GM12878 (cell line): ENCODE data around the gene ZNF32. TPM values are rescaled to one million over a fixed set of nuclear protein-coding genes. Genes with fewer than 3 reads are reported as not detected.

Source experiments
- ATAC-seq: fragments of 200-7000 bp; cut with Tn5 transposase; 3 replicates; pipeline ENCODE4 v1.9.1; 2020; ENCODE audit warnings: mild to moderate bottlenecking, moderate library complexity
- BruUV-seq: library from RNA; stranded (reverse); fragments of 400-500 nt; replicated peaks from 2 replicates; lab custom pipeline; 2021; lab: Mats Ljungman, UMichigan
- CTCF ChIA-PET: fragments of 300-600 bp; sonication (Branson Sonifier 250); formaldehyde crosslinking; extraction: SDS; loops from one replicate; lab custom pipeline; 2021; ENCODE audit warnings: inconsistent platforms; lab: Yijun Ruan, JAX
- POLR2A ChIA-PET: fragments of 350-600 bp; formaldehyde crosslinking; extraction: SDS; loops from one replicate; lab custom pipeline; 2021; ENCODE audit warnings: inconsistent platforms; lab: Charles Lee
- RAD21 ChIA-PET: fragments of 300-600 bp; sonication (Branson Sonifier 250); formaldehyde crosslinking; loops from one replicate; lab custom pipeline; 2023; ENCODE audit warnings: antibody characterized with exemption; ENCODE audit not compliant: unreplicated experiment; lab: Charles Lee
- SMC1A ChIA-PET: fragments of 300-600 bp; sonication (Branson Sonifier 250); formaldehyde crosslinking; loops from one replicate; lab custom pipeline; 2023; ENCODE audit not compliant: unreplicated experiment, uncharacterized antibody; lab: Charles Lee
- DNase-seq: peaks from one replicate; pipeline ENCODE4 v3.0.0-alpha.2; 2011; ENCODE audit warnings: low read depth, low spot score
- FAIRE-seq: peaks from 3 replicates; lab custom pipeline; 2011; peaks lifted over from hg19 to GRCh38; lab: Jason Lieb, UNC
- H2AFZ ChIP-seq: 2 replicates; pipeline ENCODE4 v1.6.0; 2011; ENCODE audit warnings: low read depth, low read length, control low read depth; ENCODE audit not compliant: control insufficient read depth
- H3K27ac ChIP-seq: 2 replicates; pipeline ENCODE4 v1.5.1; 2011; ENCODE audit warnings: control low read depth; ENCODE audit not compliant: control insufficient read depth, insufficient read depth
- H3K27me3 ChIP-seq, 2 experiments: replicated peaks in 1 of 2; 2 replicates each; pipeline versions ENCODE4 v1.6.0 to v1.6.1; 2011; ENCODE audit warnings: low read length in 1 of 2; ENCODE audit not compliant: control insufficient read depth in 2 of 2, insufficient read depth in 2 of 2
- H3K36me3 ChIP-seq, 2 experiments: 2 replicates each; pipeline ENCODE4 v1.5.1; 2011; ENCODE audit warnings: low read length in 1 of 2; ENCODE audit not compliant: control insufficient read depth in 2 of 2, insufficient read depth in 2 of 2
- H3K4me1 ChIP-seq: 2 replicates; pipeline ENCODE4 v1.6.1; 2011; ENCODE audit warnings: mild to moderate bottlenecking, low read length, moderate library complexity, mixed read lengths; ENCODE audit not compliant: control insufficient read depth, insufficient read depth
- H3K4me2 ChIP-seq: 2 replicates; pipeline ENCODE4 v1.6.0; 2011; ENCODE audit warnings: control low read depth; ENCODE audit not compliant: control insufficient read depth, insufficient read depth
- H3K4me3 ChIP-seq: fragments of 200-600 bp; sonication (generic); 2 replicates; pipeline ENCODE4 v1.5.1; 2016
- H3K79me2 ChIP-seq: 2 replicates; pipeline ENCODE4 v1.6.0; 2011; ENCODE audit warnings: low read length; ENCODE audit not compliant: control insufficient read depth, insufficient read depth
- H3K9ac ChIP-seq: 2 replicates; pipeline ENCODE4 v1.8.0; 2011; ENCODE audit warnings: low read length, control low read depth, mixed read lengths; ENCODE audit not compliant: control insufficient read depth, insufficient read depth
- H3K9me3 ChIP-seq: replicated peaks from 3 replicates; pipeline ENCODE4 v1.5.1; 2011; ENCODE audit warnings: mild to moderate bottlenecking, low read length; ENCODE audit not compliant: control insufficient read depth, insufficient read depth
- H4K20me1 ChIP-seq: 2 replicates; pipeline ENCODE4 v1.6.0; 2011; ENCODE audit not compliant: control insufficient read depth, insufficient read depth
- CBX3 ChIP-seq: fragments of 200-600 bp; sonication (generic); IDR thresholded peaks from 2 replicates; pipeline ENCODE4 v1.6.1; 2016; ENCODE audit warnings: low read depth, borderline replicate concordance
- E2F4 ChIP-seq: IDR thresholded peaks from 2 replicates; pipeline ENCODE4 v1.6.1; 2012; ENCODE audit warnings: low read depth, low read length, improper control_type of control experiment
- EED ChIP-seq: sonication (generic); IDR thresholded peaks from 2 replicates; pipeline ENCODE4 v1.6.1; 2016; ENCODE audit warnings: antibody characterized with exemption, low read depth
- FOS ChIP-seq: IDR thresholded peaks from 3 replicates; pipeline ENCODE4 v1.6.1; 2011; ENCODE audit warnings: borderline replicate concordance; ENCODE audit not compliant: insufficient read length; ENCODE audit errors: extremely low read depth
- GATAD2B ChIP-seq: fragments of 450-650 bp; conservative IDR thresholded peaks from 2 replicates; pipeline ENCODE4 v1.6.1; 2017; ENCODE audit warnings: low read depth, mild to moderate bottlenecking, moderate library complexity
- HCFC1 ChIP-seq: fragments of 150-350 bp; IDR thresholded peaks from 2 replicates; pipeline ENCODE4 v1.6.1; 2014; ENCODE audit warnings: low read length
- JUNB ChIP-seq: IDR thresholded peaks from 2 replicates; pipeline ENCODE4 v1.6.1; 2016; ENCODE audit warnings: antibody characterized with exemption, mild to moderate bottlenecking
- JUND ChIP-seq: IDR thresholded peaks from 2 replicates; pipeline ENCODE4 v1.6.1; 2012; ENCODE audit warnings: low read depth, mild to moderate bottlenecking, low read length, improper control_type of control experiment, moderate library complexity
- MTA2 ChIP-seq: fragments of 450-650 bp; IDR thresholded peaks from 2 replicates; pipeline ENCODE4 v1.6.1; 2016; ENCODE audit warnings: low read depth, mild to moderate bottlenecking, moderate library complexity
- POLR2AphosphoS2 ChIP-seq: IDR thresholded peaks from 2 replicates; pipeline ENCODE4 v1.6.1; 2011; ENCODE audit warnings: low read depth, mild to moderate bottlenecking, low read length, improper control_type of control experiment, moderate library complexity
- SMC3 ChIP-seq: IDR thresholded peaks from 2 replicates; pipeline ENCODE4 v1.6.1; 2011; ENCODE audit warnings: low read length, improper control_type of control experiment, borderline replicate concordance
- STAT1 ChIP-seq: fragments of 450-650 bp; conservative IDR thresholded peaks from 2 replicates; pipeline ENCODE4 v1.6.1; 2014; ENCODE audit warnings: antibody characterized with exemption, mild to moderate bottlenecking
- SUPT20H ChIP-seq: IDR thresholded peaks from 2 replicates; pipeline ENCODE4 v1.6.1; 2011; ENCODE audit warnings: low read depth, mild to moderate bottlenecking, low read length, moderate library complexity, borderline replicate concordance; ENCODE audit not compliant: control insufficient read depth
- TARDBP ChIP-seq: IDR thresholded peaks from 2 replicates; pipeline ENCODE4 v1.6.1; 2016; ENCODE audit warnings: borderline replicate concordance
- WRNIP1 ChIP-seq: IDR thresholded peaks from 2 replicates; pipeline ENCODE4 v1.6.1; 2011; ENCODE audit warnings: low read depth, low read length, improper control_type of control experiment, borderline replicate concordance
- ZNF217 ChIP-seq: fragments of 450-650 bp; IDR thresholded peaks from 2 replicates; pipeline ENCODE4 v1.6.1; 2017; ENCODE audit warnings: antibody characterized with exemption, mild to moderate bottlenecking
- ZZZ3 ChIP-seq: IDR thresholded peaks from 2 replicates; pipeline ENCODE4 v1.6.1; 2011; ENCODE audit warnings: low read depth; ENCODE audit not compliant: control insufficient read depth, insufficient read length
- WGBS: methylation state at CpG from one replicate; pipeline ENCODE4 v1.1.6; 2016; ENCODE audit warnings: low lambda C conversion rate; ENCODE audit not compliant: insufficient replicate concordance, insufficient coverage; ENCODE audit errors: missing lambda C conversion rate; 5-methylcytosine and 5-hydroxymethylcytosine counted together
- in situ Hi-C: fragments of 300-500 bp; cut with MboI; formaldehyde crosslinking; loops from 9 replicates; pipeline ENCODE4 v1.14.3; 2018; ENCODE audit warnings: mixed read lengths
- intact Hi-C: fragments of 100-400 bp; cut with micrococcal nuclease; formaldehyde crosslinking; loops from one replicate; pipeline ENCODE4 v1.14.2; 2022; ENCODE audit not compliant: unreplicated experiment
- polyA plus RNA-seq, 11 experiments: library from polyadenylated mRNA; depleted of rRNA in 4 of 11; unstranded in 6 of 11; stranded (reverse) in 5 of 11; fragments of >200 nt; fragmentation: Nextera tagmentation in 4 of 11; fragmentation: Illumina TruSeq in 1 of 11; extraction: Ambion mirVana in 4 of 11; extraction: Trizol in 1 of 11; gene quantifications; 1 replicate in 1 of 11; 2 replicates in 10 of 11; pipeline versions ENCODE4 v1.2.1 to v1.2.3, GENCODE V29; 2011 to 2016; ENCODE audit warnings: inconsistent platforms in 2 of 11, missing spikeins in 2 of 11, low read depth in 1 of 11
- total RNA-seq, 4 experiments: library from RNA; depleted of rRNA in 3 of 4; stranded (reverse); fragments of >200 nt in 3 of 4; fragmentation: Illumina TruSeq in 1 of 4; extraction: Trizol in 1 of 4; gene quantifications; 2 replicates each; pipeline versions ENCODE4 v1.2.1 to v1.2.3, GENCODE V29; 2013 to 2021

ZNF32 gene
- total and polyA plus RNA-seq, 10 of the 15 experiments (the other 5 are each of a cell fraction or from before 2014, with no cell fraction given) = 1.9 to 23.0 (median 3.4) TPM

DNA sequence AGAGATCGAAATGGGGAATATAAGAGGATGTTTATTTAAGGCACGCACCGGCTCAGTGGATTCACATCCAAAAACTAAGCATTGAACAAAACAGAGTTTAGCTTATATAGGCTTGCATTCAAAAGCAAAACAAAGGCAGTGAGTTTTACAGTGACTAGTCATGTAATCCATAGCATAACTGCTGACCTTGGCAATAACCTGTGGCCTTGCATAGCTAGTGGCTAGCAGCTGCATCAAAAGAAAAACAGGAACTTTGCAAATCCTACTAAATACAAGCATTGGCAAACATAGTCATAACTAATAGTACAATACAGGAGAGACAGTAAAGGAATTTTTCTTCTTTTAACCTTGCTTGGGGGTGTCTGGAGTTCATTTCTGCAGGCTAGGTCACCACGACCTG is 52.1 kb downstream of the ZNF32 start:
- TF ChIP-seq ZZZ3 = no peak
- TF ChIP-seq HCFC1 = no peak
- peaks cover 23% of the 10 kb centered on the region for H3K4me1 ChIP-seq
- H3K9me3 ChIP-seq = peaks cover 6% of the 10 kb centered on the region; the same call in 2 of the 3 replicates
- no peak overlapping the region for H3K4me3 ChIP-seq
- DNase-seq (no peak), ATAC-seq (no peak), FAIRE-seq (no peak)
- no peaks in the 10 kb centered on the region for H3K79me2 ChIP-seq
- H3K9ac ChIP-seq = no peak overlapping the region
- POLR2A ChIA-PET = no interaction called here
- H4K20me1 ChIP-seq = no peaks in the 10 kb centered on the region
- H2AFZ ChIP-seq = no peak overlapping the region
- H3K27ac ChIP-seq = peak overlapping the region; percentile 91; the same call in 1 of the 2 replicates
- in situ Hi-C loops (no loop called here), intact Hi-C loops (loop anchor here (5.0 kb wide), 1 partner anchor 189 kb away; the partner anchor contains the start of gene HNRNPF)
- RAD21 ChIA-PET = interaction anchor here (0.5 kb wide), 1 partner anchor 131 kb away, joined by 4 read pairs; no protein-coding TSS in a partner anchor
- peak overlapping the region; percentile 67; the same call in 1 of the 2 replicates for H3K4me2 ChIP-seq
- CTCF ChIA-PET = no interaction called here
- SMC1A ChIA-PET = interaction anchor here (0.7 to 2.1 kb wide), 2 partner anchors 10 to 23 kb away, joined by 3 to 18 read pairs; partner anchors contain the start of gene ZNF485
- no TSS peak for BruUV-seq
- no peaks in the 10 kb centered on the region for H3K27me3 ChIP-seq
- 84% methylated on average over 4 of the region's 4 CpGs for WGBS
- no peaks in the 10 kb centered on the region for H3K36me3 ChIP-seq

GRCh38 chr10:43595739-43596298 is 52.9 kb downstream of the ZNF32 start:
- Histone ChIP-seq H3K4me2 (peak overlapping the region; percentile 67), H2AFZ (peak overlapping the region; percentile 65), H3K4me1 (peaks cover 23% of the 10 kb centered on the region), H3K27ac (peak overlapping the region; percentile 91), H4K20me1 (no peaks in the 10 kb centered on the region), H3K9ac (peak overlapping the region; percentile 56), H3K9me3 (peaks cover 8% of the 10 kb centered on the region), H3K4me3 (peak overlapping the region; percentile 60; the same call in 1 of the 2 replicates), H3K27me3 (no peaks in the 10 kb centered on the region), H3K36me3 (no peaks in the 10 kb centered on the region), H3K79me2 (no peaks in the 10 kb centered on the region)
- in situ Hi-C loops = no loop called here
- FAIRE-seq (peak; percentile 91), ATAC-seq (peak; percentile 80), DNase-seq (peak; percentile 78)
- ChIA-PET CTCF (interaction anchor here (1.0 to 1.5 kb wide), 4 partner anchors 8 to 75 kb away, joined by 3 to 4 read pairs (median 3); no protein-coding TSS in a partner anchor), RAD21 (interaction anchor here (1.3 to 1.4 kb wide), 2 partner anchors 12 to 53 kb away, joined by 4 read pairs; partner anchors contain the start of gene ZNF32), POLR2A (interaction anchor here (0.7 to 1.0 kb wide), 2 partner anchors 10 to 54 kb away, joined by 3 read pairs; partner anchors contain the start of gene ZNF485), SMC1A (interaction anchor here (0.7 to 2.5 kb wide), 4 partner anchors 11 to 53 kb away, joined by 3 to 18 read pairs (median 8); partner anchors contain the start of genes ZNF32 and ZNF485)
- intact Hi-C loops = loop anchor here (5.0 kb wide), 1 partner anchor 189 kb away; the partner anchor contains the start of gene HNRNPF
- WGBS = 16% methylated on average over 7 of the region's 7 CpGs
- BruUV-seq = no TSS peak
- no peak for TF ChIP-seq JUNB
- TF ChIP-seq EED = peak; percentile 91
- TF ChIP-seq GATAD2B = no peak
- TF ChIP-seq WRNIP1 = no peak
- no peak for TF ChIP-seq SUPT20H
- TF ChIP-seq SMC3 = no peak
- TF ChIP-seq JUND = no peak
- TF ChIP-seq ZNF217 = no peak
- no peak for TF ChIP-seq POLR2AphosphoS2
- TF ChIP-seq CBX3 = no peak
- TF ChIP-seq HCFC1 = no peak
- peak; percentile 74 for TF ChIP-seq MTA2
- no peak for TF ChIP-seq TARDBP
- no peak for TF ChIP-seq FOS
- no peak for TF ChIP-seq E2F4
- TF ChIP-seq STAT1 = no peak
